Duodenal mucosa (tissue), 2 donors: ENCODE measurements around the gene FLYWCH2.

Source experiments
- H3K27ac ChIP-seq: one replicate; pipeline ENCODE4 v1.7.0; 2013; ENCODE audit warnings: low read depth, low read length
- H3K27me3 ChIP-seq, 2 donors: one replicate each; pipeline ENCODE4 v1.7.0; 2013; ENCODE audit warnings: low read length in 2 of 2, control low read depth in 1 of 2; ENCODE audit not compliant: insufficient read depth in 2 of 2, control insufficient read depth in 1 of 2
- H3K36me3 ChIP-seq, 2 donors: one replicate each; pipeline ENCODE4 v1.7.0; 2013; ENCODE audit warnings: low read length in 2 of 2, control low read depth in 1 of 2; ENCODE audit not compliant: insufficient read depth in 2 of 2, control insufficient read depth in 1 of 2
- H3K4me1 ChIP-seq, 2 donors: one replicate each; pipeline ENCODE4 v1.7.0; 2013; ENCODE audit warnings: low read length in 2 of 2, control low read depth in 1 of 2; ENCODE audit not compliant: insufficient read depth in 2 of 2, control insufficient read depth in 1 of 2
- H3K4me3 ChIP-seq, 2 donors: one replicate each; pipeline ENCODE4 v1.7.0; 2013; ENCODE audit warnings: low read length in 2 of 2, low read depth in 1 of 2
- H3K9ac ChIP-seq, 2 donors: one replicate each; pipeline ENCODE4 v1.7.0; 2013; ENCODE audit warnings: low read length in 2 of 2, low read depth in 1 of 2
- H3K9me3 ChIP-seq, 2 donors: one replicate each; pipeline ENCODE4 v1.7.0; 2013; ENCODE audit warnings: low read length in 2 of 2, control low read depth in 1 of 2; ENCODE audit not compliant: control insufficient read depth in 1 of 2

Gene FLYWCH2

DNA sequence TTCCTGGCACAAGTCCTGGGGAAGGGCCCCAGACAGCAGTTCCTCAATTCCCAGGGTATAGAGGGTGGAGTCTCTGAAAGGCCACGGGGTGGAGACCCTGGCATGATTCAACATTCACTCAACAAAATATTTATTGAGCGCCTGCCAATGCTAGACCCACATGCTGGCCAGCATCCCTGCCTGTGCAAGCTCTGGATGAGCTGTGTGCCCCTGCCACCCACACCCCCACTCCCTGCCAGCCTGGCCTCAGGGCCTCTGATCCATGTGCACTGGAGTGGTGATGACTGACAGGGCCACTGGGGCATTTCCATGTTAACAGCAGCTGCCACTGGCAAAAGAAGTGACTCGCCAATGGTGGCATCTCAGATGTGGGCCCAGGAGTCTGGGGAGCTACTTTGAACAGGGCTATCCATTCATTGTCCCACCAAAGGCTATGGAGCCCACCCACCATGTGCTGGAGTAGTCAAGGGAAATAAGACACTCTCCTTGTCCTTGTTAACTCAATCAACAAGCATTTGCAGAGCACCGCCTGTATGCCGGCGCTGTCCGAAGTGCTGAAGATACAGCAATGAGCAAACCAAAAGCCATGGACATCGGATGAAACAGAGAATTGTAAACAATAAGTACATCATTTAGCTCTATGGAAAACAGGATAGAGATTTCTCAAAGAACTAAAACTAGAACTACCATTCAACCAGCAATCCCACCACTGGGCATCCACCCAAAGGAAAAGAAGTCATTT lies 22.0 kb upstream of the FLYWCH2 start:
- Histone ChIP-seq H3K27ac (no peak overlapping the region), H3K9ac (no peak overlapping the region), H3K27me3 (peaks cover 0 to 12% of the 10 kb centered on the region in 2 donors), H3K36me3 (no peaks in the 10 kb centered on the region), H3K4me1 (peaks cover 3 to 12% of the 10 kb centered on the region in 2 donors), H3K9me3 (peaks cover 0 to 6% of the 10 kb centered on the region in 2 donors), H3K4me3 (no peak overlapping the region)

DNA sequence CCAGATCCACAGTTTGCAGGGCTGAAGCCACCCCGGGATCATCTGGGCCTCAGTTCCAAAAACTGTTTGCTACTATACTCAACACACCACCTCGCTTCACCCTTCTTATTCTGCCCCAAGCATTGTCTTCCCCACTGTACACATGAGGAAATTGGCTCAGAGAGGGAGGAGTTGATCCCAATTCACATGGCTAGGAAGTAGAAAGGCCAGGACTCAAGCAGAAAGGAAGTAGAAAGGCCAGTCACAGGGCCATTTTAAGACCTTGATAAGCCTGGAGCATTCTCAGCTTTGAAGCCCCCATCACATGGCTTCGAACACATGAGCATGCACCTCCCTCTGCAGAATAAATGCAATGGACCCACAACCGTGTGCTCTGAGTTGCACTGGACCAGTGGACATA lies 17.4 kb upstream of the FLYWCH2 start:
- Histone ChIP-seq H3K9ac (no peak overlapping the region), H3K27ac (no peak overlapping the region), H3K4me1 (peaks cover 4 to 5% of the 10 kb centered on the region in 2 donors), H3K36me3 (no peaks in the 10 kb centered on the region), H3K4me3 (no peak overlapping the region), H3K27me3 (peaks cover 0 to 4% of the 10 kb centered on the region in 2 donors), H3K9me3 (peaks cover 0 to 5% of the 10 kb centered on the region in 2 donors)

DNA sequence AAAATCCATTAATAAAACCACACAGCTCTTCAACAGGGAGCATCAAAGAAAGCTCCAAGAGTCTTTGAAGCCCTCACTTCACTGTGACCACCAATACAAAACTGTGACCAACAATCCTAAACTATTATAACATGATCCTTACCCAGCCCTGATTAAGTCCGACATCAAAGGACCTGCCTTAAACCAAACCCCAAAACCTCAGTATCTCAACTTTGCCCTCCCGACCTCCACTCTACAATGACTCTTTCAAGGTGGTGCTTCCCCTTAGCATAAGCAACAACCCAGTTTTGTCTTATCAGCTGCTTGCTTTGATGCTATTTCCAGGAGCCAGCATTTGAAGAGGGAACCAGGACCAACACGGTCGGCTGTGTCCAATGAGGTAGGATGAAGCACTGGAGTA lies 16.6 kb upstream of the FLYWCH2 start:
- peaks cover 4 to 5% of the 10 kb centered on the region in 2 donors for H3K4me1 ChIP-seq
- H3K36me3 ChIP-seq: no peaks in the 10 kb centered on the region
- no peak overlapping the region for H3K27ac ChIP-seq
- no peak overlapping the region for H3K4me3 ChIP-seq
- H3K9ac ChIP-seq: no peak overlapping the region
- peaks cover 0 to 4% of the 10 kb centered on the region in 2 donors for H3K27me3 ChIP-seq
- H3K9me3 ChIP-seq: no peaks in the 10 kb centered on the region

DNA sequence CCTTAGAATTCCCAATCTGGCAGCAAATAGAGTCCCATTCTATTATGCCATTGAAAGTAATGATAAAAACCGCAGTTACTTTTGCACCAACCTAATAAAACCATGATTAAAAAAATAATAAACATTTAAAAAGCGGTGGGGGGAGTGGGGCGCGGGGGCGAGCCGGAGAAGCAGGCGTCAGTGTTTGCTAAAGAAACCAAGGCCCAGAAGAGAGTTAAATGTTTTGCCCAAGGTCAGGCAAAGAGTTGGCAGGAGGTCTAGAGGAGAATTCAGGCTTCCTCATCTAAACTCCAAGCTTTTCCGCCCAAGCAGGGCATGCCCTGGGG lies 15.4 kb upstream of the FLYWCH2 start:
- H3K4me3 ChIP-seq: peak overlapping the region; percentile 63 to 86
- no peaks in the 10 kb centered on the region for H3K36me3 ChIP-seq

DNA sequence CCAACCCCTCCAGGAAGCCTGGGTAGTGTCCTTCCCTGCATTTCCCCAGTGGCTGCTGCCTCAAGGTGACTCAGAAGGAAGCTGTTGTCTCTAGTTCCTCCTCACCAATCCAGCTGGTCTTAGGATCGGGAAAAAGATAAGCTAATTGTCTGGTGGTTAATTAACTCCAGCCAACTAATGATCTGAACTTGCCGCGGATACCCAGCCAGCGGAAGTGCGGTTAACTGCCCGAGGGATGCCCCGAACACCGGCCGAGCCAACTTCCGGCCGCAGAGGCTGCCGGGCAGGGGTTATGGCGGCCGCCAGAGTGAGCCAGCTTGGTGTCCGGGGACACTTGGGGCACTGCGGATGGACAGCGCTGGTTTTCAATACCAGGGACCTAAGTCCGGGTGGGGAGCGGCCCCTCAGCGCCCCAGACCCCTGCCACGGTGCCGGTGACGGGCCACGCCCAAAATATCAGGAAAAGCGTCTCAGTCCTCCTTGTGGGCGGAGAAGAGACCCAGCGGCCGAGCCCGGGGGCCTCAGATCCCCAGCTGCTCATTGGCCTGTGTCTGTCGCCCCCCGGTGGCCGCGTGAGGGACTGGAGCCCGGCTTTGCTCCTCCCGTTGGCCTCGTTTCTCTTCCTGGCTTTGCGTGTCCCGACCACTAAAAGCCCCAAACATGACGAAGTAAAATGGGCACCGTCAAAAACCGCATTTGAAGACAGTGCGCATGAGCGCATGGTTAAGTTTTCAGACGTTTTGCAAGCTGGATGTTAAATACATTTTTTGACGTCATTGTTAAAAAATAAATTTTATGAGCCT lies 14.8 kb upstream of the FLYWCH2 start:
- peak overlapping the region; percentile 51 to 71 for H3K9ac ChIP-seq
- peaks cover 0 to 4% of the 10 kb centered on the region in 2 donors for H3K27me3 ChIP-seq
- H3K36me3 ChIP-seq: no peaks in the 10 kb centered on the region
- peaks cover 4 to 5% of the 10 kb centered on the region in 2 donors for H3K4me1 ChIP-seq
- no peaks in the 10 kb centered on the region for H3K9me3 ChIP-seq
- H3K4me3 ChIP-seq: peak overlapping the region; percentile 63 to 86
- H3K27ac ChIP-seq: peak overlapping the region; percentile 93

More for the DNA sequence above, 15.4 kb upstream of the FLYWCH2 start:
- no peaks in the 10 kb centered on the region for H3K9me3 ChIP-seq
- peak overlapping the region; percentile 51 to 71 for H3K9ac ChIP-seq
- H3K4me1 ChIP-seq: peaks cover 4 to 5% of the 10 kb centered on the region in 2 donors
- peaks cover 0 to 4% of the 10 kb centered on the region in 2 donors for H3K27me3 ChIP-seq
- H3K27ac ChIP-seq: peak overlapping the region; percentile 93

DNA sequence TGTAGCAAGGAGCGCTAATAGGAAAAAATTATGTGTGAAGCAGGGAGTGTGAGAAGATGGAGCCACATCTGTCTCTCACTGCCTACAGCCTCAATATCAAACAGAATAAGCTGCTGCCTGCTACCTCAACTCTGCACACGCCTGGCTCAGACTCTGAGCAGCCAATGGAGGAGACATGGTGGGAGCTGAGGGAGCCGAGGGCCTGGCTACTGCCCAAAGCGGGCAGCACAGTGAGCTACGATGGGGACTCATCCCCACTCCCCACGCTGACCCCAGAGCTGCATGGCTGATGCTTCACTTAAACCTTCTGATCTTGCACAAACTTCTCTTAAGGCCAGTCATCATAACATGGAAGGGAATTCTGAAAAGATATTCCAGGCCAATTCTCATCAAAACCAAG lies 11.1 kb upstream of the FLYWCH2 start:
- peaks cover 10% of the 10 kb centered on the region in 2 donors for H3K4me1 ChIP-seq
- H3K4me3 ChIP-seq: no peak overlapping the region
- no peaks in the 10 kb centered on the region for H3K9me3 ChIP-seq
- no peaks in the 10 kb centered on the region for H3K36me3 ChIP-seq
- H3K27ac ChIP-seq: no peak overlapping the region
- no peak overlapping the region for H3K9ac ChIP-seq
- H3K27me3 ChIP-seq: no peaks in the 10 kb centered on the region

DNA sequence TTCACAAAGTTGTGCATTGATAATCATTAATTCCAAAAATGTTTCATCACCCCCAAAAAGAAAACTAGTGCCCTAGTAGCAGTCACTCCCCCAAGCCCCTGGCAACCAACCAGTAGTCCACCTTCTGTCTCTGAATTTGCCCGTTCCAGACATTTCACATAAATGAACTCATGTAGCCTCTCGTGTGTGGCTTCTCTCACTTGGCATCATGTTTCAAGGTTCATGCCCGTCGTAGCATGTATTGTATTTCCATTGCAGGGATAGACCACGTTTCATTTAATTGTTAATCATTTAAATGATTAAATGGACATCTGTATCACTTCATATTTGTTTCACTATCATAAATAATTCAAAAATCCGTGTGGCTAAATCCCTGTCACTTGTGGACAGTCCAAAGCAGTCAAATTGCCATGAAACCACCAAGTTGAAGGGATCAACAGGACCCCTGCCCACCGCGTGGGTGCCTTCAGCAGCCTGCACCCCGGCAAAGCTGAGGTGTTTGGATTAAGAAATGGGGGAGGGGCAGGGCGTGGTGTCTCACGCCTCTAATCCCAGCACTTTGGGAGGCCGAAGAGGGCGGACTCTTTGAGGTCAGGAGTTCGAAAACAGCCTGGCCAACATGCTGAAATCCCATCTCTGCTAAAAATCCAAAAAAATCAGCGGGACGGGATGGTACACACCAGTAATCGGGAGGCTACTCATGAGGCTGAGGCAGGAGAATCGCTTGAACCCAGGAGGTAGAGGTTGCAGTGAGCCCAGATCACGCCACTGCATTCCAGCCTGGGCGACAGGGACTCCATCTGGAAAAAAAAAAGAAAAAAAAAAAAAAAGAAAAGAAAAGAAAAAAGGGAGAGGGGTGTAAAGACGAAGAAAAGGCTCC lies 8.7 kb upstream of the FLYWCH2 start:
- Histone ChIP-seq H3K27me3 (no peaks in the 10 kb centered on the region), H3K36me3 (no peaks in the 10 kb centered on the region), H3K9ac (no peak overlapping the region), H3K9me3 (no peaks in the 10 kb centered on the region), H3K4me1 (peaks cover 5 to 6% of the 10 kb centered on the region in 2 donors), H3K4me3 (no peak overlapping the region), H3K27ac (no peak overlapping the region)

DNA sequence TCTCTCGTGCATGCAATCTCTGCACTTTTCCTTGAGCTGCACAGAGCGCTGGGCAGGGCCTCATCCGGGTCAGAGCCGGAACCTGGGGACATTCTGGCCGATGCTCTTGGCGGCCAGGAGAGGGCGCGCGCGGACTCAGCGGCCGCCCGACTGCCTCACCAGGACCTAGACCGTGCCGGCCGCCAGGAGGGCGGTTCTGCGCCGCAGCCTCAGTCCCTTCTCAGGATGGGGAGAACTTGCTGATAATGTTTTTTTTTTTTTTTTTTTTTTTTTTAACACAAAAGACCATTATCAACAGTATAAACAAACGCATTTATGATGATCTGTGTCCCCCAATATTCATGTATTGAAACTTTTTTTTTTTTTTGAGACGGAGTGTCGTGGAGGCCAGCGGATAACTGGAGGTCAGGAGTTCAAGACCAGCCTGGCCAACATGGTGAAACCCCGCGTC lies 8.1 kb upstream of the FLYWCH2 start:
- no peaks in the 10 kb centered on the region for H3K36me3 ChIP-seq
- H3K27ac ChIP-seq: no peak overlapping the region
- no peaks in the 10 kb centered on the region for H3K27me3 ChIP-seq
- H3K9me3 ChIP-seq: no peaks in the 10 kb centered on the region
- peaks cover 5 to 6% of the 10 kb centered on the region in 2 donors for H3K4me1 ChIP-seq
- no peak overlapping the region for H3K4me3 ChIP-seq
- no peak overlapping the region for H3K9ac ChIP-seq

DNA sequence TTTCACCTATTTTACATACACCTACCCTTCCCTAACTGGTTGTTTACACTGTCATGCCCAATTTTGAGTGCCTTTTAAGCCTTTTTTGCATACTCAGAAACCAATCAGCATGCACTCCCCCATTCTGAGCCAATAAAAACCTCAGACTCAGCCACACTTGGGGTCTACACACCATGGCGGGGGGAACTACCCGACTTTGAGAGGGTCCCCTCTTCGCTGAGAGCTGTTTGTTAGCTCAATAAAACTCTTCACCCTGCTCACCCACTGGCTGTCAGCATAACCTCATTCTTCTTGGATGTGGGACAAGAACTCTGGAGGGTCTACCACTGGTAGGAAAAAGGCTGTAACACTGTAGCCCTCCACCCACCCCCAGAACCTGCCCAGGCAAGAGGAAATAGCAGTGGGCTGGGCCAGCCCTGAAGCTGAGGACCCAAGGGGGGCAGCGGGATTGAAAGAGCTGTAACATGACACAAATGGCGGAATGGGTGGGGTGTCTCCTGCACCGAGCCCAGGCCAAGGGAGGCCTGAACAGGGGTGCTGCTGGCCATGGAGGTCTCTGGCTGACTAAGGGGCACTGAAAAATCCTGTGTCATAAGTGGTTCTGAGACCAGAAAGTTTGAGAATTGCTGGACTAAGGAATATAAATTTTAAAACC lies 3.0 kb upstream of the FLYWCH2 start:
- Histone ChIP-seq H3K27ac (no peak overlapping the region), H3K4me1 (peaks cover 0 to 10% of the 10 kb centered on the region in 2 donors), H3K27me3 (no peaks in the 10 kb centered on the region), H3K4me3 (no peak overlapping the region), H3K9me3 (no peaks in the 10 kb centered on the region), H3K9ac (no peak overlapping the region), H3K36me3 (no peaks in the 10 kb centered on the region)
